ENCODE results near the gene GPR176. TPM values are rescaled to one million over a fixed set of nuclear protein-coding genes. Genes with fewer than 3 reads are reported as not detected.

GPR176 gene
- polyA plus RNA-seq, 1 of the 3 experiments (the other 2 are of a cell fraction) = 21.9 TPM

GRCh38 chr15:39756806-39757522 lies 163.1 kb downstream of the GPR176 start:
- 50% methylated on average over 2 of the region's 2 CpGs for WGBS (ENCODE audit: low lambda C conversion rate)
- DNase-seq = no peak
- CTCF ChIA-PET = interaction anchor here (0.6 to 5.8 kb wide), 98 partner anchors 8 to 1721 kb away, joined by 3 to 139 read pairs (median 5); partner anchors contain the start of genes FSIP1 and THBS1

More at GRCh38 chr15:39756806-39757522, 163.1 kb downstream of the GPR176 start:
- Histone ChIP-seq H3K9me2 (no peaks in the 10 kb centered on the region), H3K36me3 (replicated peaks in 1 of 2; ENCODE audit: control insufficient read depth in 1 of 2, insufficient read depth in 2 of 2, low read length in 1 of 2) (peaks cover 0 to 6% of the 10 kb centered on the region in 2 experiments), H3K79me2 (ENCODE audit: insufficient read depth) (no peaks in the 10 kb centered on the region), H3K9ac (no peak overlapping the region), H3K4me1 (ENCODE audit: control insufficient read depth in 1 of 2, insufficient read depth in 2 of 2, low read depth in 1 of 2, low read length in 1 of 2) (no peaks in the 10 kb centered on the region; a peak in 1 of 4 replicates), H3K4me3 (ENCODE audit: low read depth in 2 of 2, low read length in 1 of 2) (peak overlapping the region in 1 of 2 experiments; percentile 33; a peak in 1 of 4 replicates), H3K27ac (ENCODE audit: low read depth in 2 of 2, low read length in 1 of 2) (no peak overlapping the region), H3K27me3 (ENCODE audit: insufficient read depth) (no peaks in the 10 kb centered on the region), H3K4me2 (no peak overlapping the region), H2AFZ (ENCODE audit: low read depth) (peak overlapping the region; percentile 3), H3F3A (replicated peaks; ENCODE audit: insufficient read depth) (no peaks in the 10 kb centered on the region), H3K9me3 (no peaks in the 10 kb centered on the region), H4K20me1 (ENCODE audit: insufficient read depth) (no peaks in the 10 kb centered on the region)
- POLR2A ChIA-PET = no interaction called here
- TF ChIP-seq CTCF (IDR thresholded peaks at IDR 0.05) (peak; percentile 81), USF1 (IDR thresholded peaks at IDR 0.05; ENCODE audit: borderline replicate concordance, low read depth) (no peak; the same call in 1 of the 2 replicates), EZH2phosphoT487 (IDR thresholded peaks at IDR 0.05; ENCODE audit: borderline replicate concordance, low read depth) (no peak), IRF3 (IDR thresholded peaks at IDR 0.05; ENCODE audit: low read depth, low read length) (no peak), TEAD4 (IDR thresholded peaks at IDR 0.05; ENCODE audit: borderline replicate concordance, insufficient read depth) (no peak), RAD21 (IDR thresholded peaks at IDR 0.05; ENCODE audit: low read length) (peak; percentile 78), FOSL2 (IDR thresholded peaks at IDR 0.05; ENCODE audit: borderline replicate concordance, low read depth) (no peak), SMC3 (IDR thresholded peaks at IDR 0.05; ENCODE audit: low read depth, low read length) (peak; percentile 61)

Measured in SK-N-SH (cell line).